BLaER1 (cell line): Measurements from ENCODE around the gene CHST1.

Experiments
- H3K27ac ChIP-seq: shearing (Covaris generic); formaldehyde crosslinking; 2 replicates; pipeline ENCODE4 v1.8.1; 2022
- H3K27me3 ChIP-seq: shearing (Covaris generic); formaldehyde crosslinking; 2 replicates; pipeline ENCODE4 v1.8.1; 2022
- H3K36me3 ChIP-seq: shearing (Covaris generic); formaldehyde crosslinking; 2 replicates; pipeline ENCODE4 v1.8.1; 2022
- H3K4me1 ChIP-seq: shearing (Covaris generic); formaldehyde crosslinking; 2 replicates; pipeline ENCODE4 v1.8.1; 2022
- H3K4me2 ChIP-seq: shearing (Covaris generic); formaldehyde crosslinking; 2 replicates; pipeline ENCODE4 v1.8.1; 2022
- H3K4me3 ChIP-seq: shearing (Covaris generic); formaldehyde crosslinking; 2 replicates; pipeline ENCODE4 v1.8.1; 2022
- H3K9ac ChIP-seq: shearing (Covaris generic); formaldehyde crosslinking; 2 replicates; pipeline ENCODE4 v1.8.1; 2022
- H3K9me3 ChIP-seq: shearing (Covaris generic); formaldehyde crosslinking; 2 replicates; pipeline ENCODE4 v1.8.1; 2022
- H4K20me1 ChIP-seq: shearing (Covaris generic); formaldehyde crosslinking; 2 replicates; pipeline ENCODE4 v1.8.1; 2022
- Cebpa-rat ChIP-seq: shearing (Covaris generic); IDR thresholded peaks from 2 replicates; pipeline ENCODE4 v1.8.1; 2022

Gene CHST1

DNA sequence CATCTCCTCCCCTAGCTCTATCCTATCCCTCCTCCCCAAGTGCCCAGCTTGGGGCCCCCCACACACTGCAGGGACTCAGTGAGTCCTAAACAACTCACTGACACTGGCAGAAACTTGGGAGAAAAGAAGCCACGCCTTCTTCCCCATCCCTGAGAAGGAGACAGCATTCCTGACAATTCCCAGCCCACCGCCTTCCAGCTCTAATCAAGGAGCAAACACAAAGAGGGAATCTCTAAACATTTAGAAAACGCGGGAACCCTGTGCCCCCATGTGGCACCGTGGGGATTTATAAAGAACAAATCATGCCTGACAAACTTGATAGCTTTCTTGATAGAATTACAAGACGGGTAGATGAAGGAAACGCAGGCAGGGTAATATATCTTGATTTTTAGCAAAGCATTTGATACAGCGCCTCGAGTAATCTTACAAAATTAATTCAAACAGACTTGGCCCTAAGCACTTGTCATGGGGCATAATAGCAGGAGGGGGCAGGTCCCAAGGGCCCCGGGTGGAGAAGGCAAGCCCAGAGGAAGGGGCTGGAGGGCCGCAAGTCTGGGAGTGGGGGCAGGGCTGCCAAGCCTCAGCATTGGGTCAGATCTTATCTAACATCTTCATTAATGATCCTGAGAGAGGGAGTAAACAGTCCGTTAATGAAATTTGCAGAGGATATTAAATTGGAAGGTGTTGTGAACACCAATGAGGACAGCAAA, 4.5 kb downstream of the CHST1 start:
- Histone ChIP-seq H3K4me3 (no peak overlapping the region), H3K4me1 (peaks cover 32% of the 10 kb centered on the region), H3K9me3 (no peaks in the 10 kb centered on the region), H3K27ac (no peak overlapping the region), H3K9ac (no peak overlapping the region), H4K20me1 (peaks cover 55% of the 10 kb centered on the region), H3K27me3 (peaks cover 76% of the 10 kb centered on the region), H3K36me3 (no peaks in the 10 kb centered on the region), H3K4me2 (no peak overlapping the region)
- TF ChIP-seq Cebpa-rat: no peak

DNA sequence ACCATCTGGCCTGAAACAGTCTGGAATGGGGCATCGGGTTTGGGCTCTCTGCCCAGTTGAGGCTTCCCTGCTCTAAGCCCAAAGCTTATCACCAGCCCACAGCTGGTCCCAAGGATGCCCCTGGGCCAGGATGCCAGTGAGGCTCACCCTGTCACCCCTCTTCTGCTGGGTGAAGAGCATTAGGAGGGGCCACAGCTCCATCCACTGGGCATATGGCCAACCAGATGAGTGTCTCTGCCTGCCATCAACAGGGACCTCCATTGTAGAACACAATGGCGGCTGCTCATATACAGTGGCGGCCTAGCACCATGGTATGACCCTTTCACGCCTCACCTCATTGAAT, 5.6 kb downstream of the CHST1 start:
- Histone ChIP-seq H3K4me1 (peaks cover 27% of the 10 kb centered on the region), H4K20me1 (peaks cover 53% of the 10 kb centered on the region)

DNA sequence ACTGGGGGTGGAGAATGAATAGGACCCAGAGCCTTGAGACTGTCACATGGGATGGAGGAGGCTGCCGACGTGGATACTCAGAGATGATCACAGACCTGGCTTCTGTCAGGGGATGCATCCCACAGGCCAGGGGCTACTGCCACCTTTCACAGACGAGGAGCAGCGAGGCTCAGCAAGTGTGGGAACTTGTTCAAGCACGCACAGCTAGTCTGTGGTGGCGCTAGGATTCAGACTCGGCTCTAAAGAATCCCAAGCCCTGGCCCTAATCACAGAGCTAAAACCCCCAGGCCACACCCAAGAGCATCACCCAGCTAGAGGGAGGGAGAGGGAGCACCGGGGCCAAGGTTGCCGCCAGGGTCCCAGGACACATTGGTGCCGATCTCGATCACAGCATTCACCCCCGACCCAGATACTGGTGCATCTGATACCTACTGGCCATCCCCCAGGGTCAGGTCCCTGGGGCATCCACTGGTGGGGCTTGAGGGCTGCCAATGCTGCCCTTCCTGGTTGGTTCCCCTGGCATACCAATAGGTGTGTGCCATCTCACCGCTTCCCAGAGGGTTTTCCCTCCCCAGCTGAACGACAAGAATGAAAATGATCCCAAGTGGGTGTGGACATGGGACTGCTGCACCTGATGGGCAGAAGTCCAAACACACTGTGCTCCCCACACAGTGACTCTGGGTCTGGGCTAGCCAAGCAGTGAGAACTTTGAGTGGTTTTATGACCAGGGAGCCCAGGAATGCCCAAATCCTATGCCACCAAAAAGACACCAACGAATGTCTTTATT, 6.2 kb downstream of the CHST1 start:
- TF ChIP-seq Cebpa-rat: no peak
- Histone ChIP-seq H3K4me2 (peak overlapping the region; percentile 46), H3K4me1 (peaks cover 21% of the 10 kb centered on the region), H3K4me3 (no peak overlapping the region), H3K27me3 (peaks cover 59% of the 10 kb centered on the region), H3K27ac (no peak overlapping the region), H3K36me3 (no peaks in the 10 kb centered on the region), H4K20me1 (peaks cover 47% of the 10 kb centered on the region), H3K9ac (no peak overlapping the region), H3K9me3 (no peaks in the 10 kb centered on the region)

More for the DNA sequence above, 5.6 kb downstream of the CHST1 start:
- Histone ChIP-seq H3K36me3 (no peaks in the 10 kb centered on the region), H3K27ac (no peak overlapping the region), H3K4me3 (no peak overlapping the region), H3K27me3 (peaks cover 65% of the 10 kb centered on the region), H3K9me3 (no peaks in the 10 kb centered on the region), H3K4me2 (no peak overlapping the region), H3K9ac (no peak overlapping the region)
- TF ChIP-seq Cebpa-rat: no peak

DNA sequence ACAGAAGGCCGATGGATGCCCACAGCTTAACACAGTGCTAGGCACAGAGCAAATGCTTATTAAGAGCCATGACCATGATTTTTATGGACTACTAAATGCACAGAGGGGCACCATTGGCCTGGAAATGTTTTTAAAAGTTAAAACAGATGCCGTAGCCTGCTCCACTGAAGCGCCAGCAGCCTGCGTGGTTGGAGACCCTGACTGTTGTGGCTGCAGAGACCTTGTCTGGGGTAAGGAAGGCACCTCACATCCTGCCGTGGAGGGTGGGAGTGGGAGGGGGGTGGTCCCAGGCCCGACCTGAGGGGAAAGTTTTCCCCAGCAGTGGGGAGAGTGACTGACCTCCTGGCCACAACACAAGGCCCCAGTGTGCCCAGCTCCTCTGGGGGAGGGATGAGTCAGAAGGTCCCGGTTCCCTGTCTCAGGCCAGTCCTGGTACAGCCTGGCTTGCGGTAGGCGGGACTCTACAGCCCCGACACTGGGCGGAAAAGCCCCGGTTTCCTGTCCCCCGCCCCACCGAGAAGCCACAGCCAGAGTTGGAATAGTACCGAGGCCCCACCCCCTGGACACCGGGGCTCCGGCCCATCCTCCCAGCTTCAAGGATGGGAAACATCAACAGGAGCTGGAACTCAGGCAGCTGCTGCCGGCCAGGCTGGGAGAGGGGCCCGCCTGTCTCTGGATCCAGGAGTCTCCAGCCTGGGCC, 7.0 kb downstream of the CHST1 start:
- no peak overlapping the region for H3K4me3 ChIP-seq
- no peak for TF ChIP-seq Cebpa-rat
- H3K36me3 ChIP-seq: no peaks in the 10 kb centered on the region
- peaks cover 39% of the 10 kb centered on the region; the same call in 1 of the 2 replicates for H4K20me1 ChIP-seq
- H3K4me1 ChIP-seq: peaks cover 14% of the 10 kb centered on the region
- H3K27ac ChIP-seq: no peak overlapping the region
- H3K4me2 ChIP-seq: peak overlapping the region; percentile 46
- no peaks in the 10 kb centered on the region for H3K9me3 ChIP-seq
- H3K27me3 ChIP-seq: peaks cover 52% of the 10 kb centered on the region
- no peak overlapping the region for H3K9ac ChIP-seq

DNA sequence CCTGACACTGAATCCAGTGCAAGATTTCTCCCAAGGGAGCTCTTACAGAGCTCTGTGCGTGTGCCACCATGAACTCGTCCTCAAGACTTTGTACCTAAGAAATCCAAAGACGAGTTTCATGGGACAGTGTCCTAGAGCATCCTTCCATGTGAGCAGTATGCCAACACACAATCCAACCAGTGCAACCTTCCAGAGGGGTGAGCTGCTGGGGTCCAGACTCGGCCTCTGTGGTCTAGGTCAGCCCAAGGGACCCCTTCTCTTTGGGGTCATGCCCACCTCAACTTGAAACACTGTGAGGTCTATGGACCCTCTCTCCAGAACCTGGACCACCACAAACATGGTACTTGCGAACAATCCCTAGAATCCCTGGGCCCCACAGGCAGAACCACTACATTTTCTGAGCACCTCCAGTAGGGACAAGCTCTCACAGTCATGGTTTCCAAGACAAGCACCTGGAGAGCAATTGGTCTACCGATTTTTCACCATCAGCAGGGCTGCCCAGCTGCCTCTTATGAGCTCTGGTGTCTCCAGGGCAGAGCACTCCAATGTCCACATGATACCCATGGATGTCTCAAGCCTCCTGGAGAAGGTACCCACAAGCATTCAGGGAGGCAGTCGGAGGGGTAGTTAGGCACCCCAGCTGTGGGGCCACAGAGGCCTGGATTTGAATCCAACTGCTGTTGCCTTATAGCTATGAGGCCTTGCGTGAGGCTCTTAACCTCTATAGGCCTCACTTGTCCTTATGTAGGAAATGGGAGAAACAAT, 7.7 kb downstream of the CHST1 start:
- Histone ChIP-seq H3K36me3 (no peaks in the 10 kb centered on the region), H3K4me2 (no peak overlapping the region), H3K4me1 (peaks cover 14% of the 10 kb centered on the region), H3K9ac (no peak overlapping the region), H3K9me3 (no peaks in the 10 kb centered on the region), H3K4me3 (no peak overlapping the region), H3K27me3 (peaks cover 44% of the 10 kb centered on the region), H4K20me1 (peaks cover 32% of the 10 kb centered on the region; the same call in 1 of the 2 replicates), H3K27ac (no peak overlapping the region)
- TF ChIP-seq Cebpa-rat: no peak

DNA sequence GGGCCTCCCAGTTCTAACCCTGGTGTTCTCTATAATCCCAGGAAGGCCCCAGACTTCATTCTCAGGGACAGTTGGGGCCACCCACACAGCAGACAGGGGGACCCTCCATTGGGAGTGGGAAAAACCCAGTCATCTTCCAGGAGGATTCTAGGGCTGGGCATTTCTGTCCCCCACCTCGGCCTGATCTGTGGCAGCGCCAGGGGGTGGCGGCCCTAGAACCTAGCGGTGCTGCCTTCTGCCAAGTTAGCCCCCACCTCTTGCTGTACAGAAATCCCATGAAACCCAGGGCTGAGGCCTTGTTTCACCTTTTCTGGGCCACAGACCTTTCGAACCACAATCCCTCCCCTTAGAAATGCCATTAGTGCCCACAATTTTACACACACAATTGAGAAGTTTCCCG, 9.6 kb downstream of the CHST1 start:
- TF ChIP-seq Cebpa-rat: no peak
- peaks cover 13% of the 10 kb centered on the region; the same call in 1 of the 2 replicates for H4K20me1 ChIP-seq
- H3K9me3 ChIP-seq: no peaks in the 10 kb centered on the region
- no peaks in the 10 kb centered on the region for H3K36me3 ChIP-seq
- H3K9ac ChIP-seq: no peak overlapping the region
- peaks cover 11% of the 10 kb centered on the region for H3K4me1 ChIP-seq
- H3K4me2 ChIP-seq: no peak overlapping the region
- no peak overlapping the region for H3K27ac ChIP-seq
- H3K4me3 ChIP-seq: no peak overlapping the region
- peaks cover 25% of the 10 kb centered on the region for H3K27me3 ChIP-seq

DNA sequence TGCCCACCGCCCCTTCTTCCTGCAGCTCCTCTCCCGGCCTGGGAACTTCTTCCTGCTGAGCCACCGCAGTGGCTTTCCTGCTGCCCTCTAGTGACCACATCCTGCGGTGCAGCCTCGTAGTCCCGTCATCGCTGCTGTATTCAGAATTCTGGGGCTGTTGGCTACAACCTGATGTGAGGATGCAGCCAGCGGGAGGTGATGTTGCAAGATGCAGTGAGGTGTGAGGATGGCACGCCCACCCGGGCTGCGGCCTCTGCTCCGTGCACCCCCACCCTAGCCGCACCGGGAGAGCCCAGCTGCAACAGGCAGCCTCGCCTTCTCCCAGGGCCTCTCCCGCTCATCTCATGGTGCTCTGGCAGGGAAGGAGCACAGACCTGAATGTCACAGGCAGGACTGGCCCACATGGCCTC, 10.1 kb downstream of the CHST1 start:
- no peak overlapping the region for H3K27ac ChIP-seq
- H3K9ac ChIP-seq: no peak overlapping the region
- no peaks in the 10 kb centered on the region for H3K9me3 ChIP-seq
- H3K4me3 ChIP-seq: no peak overlapping the region
- H3K27me3 ChIP-seq: peaks cover 21% of the 10 kb centered on the region
- peaks cover 8% of the 10 kb centered on the region; the same call in 1 of the 2 replicates for H4K20me1 ChIP-seq
- no peaks in the 10 kb centered on the region for H3K36me3 ChIP-seq
- H3K4me2 ChIP-seq: no peak overlapping the region
- peaks cover 9% of the 10 kb centered on the region for H3K4me1 ChIP-seq
- TF ChIP-seq Cebpa-rat: no peak

DNA sequence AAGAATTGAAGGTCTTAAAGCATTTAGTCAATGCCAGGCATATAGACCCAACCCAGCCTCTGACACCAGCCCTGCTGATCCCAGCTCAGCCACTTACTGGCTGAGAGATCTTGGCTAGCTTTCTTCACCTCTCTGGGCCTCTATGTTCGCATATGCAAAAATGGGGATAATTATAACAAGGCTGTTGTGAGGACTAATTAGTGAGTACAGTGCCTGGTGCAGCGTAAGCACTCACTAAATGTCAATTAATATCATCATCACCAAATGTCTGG, 10.5 kb downstream of the CHST1 start:
- no peak for TF ChIP-seq Cebpa-rat
- H3K27ac ChIP-seq: no peak overlapping the region
- peaks cover 9% of the 10 kb centered on the region for H3K4me1 ChIP-seq
- peaks cover 17% of the 10 kb centered on the region for H3K27me3 ChIP-seq
- H3K9me3 ChIP-seq: peaks cover 3% of the 10 kb centered on the region
- H4K20me1 ChIP-seq: peaks cover 7% of the 10 kb centered on the region; the same call in 1 of the 2 replicates
- H3K4me3 ChIP-seq: no peak overlapping the region
- H3K4me2 ChIP-seq: no peak overlapping the region
- no peak overlapping the region for H3K9ac ChIP-seq
- H3K36me3 ChIP-seq: no peaks in the 10 kb centered on the region

DNA sequence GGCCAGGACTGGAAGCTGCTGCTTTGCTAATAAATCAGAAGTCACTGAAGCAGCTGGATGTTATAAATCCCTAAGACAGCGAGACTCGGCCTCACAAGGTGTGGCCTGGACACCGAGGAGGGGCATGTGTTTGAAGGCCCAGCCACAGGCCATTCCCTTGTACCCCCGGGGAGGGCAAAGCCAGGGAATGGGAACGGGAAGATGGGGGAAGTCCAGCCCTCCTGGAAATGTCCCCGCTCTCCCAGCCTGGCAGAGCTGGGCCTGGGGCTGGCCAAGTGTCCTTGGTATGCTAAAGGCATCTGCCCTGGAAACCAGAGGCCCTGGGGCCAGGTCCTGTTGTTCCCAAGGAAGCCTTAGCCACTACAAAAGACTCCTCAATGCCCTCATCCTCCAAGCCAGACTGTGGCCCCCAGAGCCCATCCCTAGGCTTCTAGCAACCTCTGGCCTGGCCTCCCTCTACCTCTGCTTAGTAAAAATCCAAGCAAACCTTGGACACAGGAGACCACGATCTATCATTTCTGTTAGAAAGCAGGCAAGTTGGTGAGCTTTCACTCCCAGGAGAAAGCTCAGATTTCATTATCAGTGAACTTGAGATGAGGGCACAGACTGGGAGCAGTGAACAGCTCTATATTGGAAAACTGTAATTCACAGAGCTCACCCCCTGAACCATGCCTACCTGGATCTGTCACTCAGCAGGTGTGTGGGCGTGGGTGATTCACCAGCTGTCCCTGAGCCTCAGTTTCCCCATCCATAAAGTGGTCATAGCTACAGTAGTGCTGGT, 11.0 kb downstream of the CHST1 start:
- no peak overlapping the region for H3K4me2 ChIP-seq
- no peak overlapping the region for H3K4me3 ChIP-seq
- peaks cover 9% of the 10 kb centered on the region for H3K4me1 ChIP-seq
- H3K27me3 ChIP-seq: peaks cover 13% of the 10 kb centered on the region
- no peak overlapping the region for H3K27ac ChIP-seq
- no peak overlapping the region for H3K9ac ChIP-seq
- peaks cover 7% of the 10 kb centered on the region; the same call in 1 of the 2 replicates for H4K20me1 ChIP-seq
- no peak for TF ChIP-seq Cebpa-rat
- no peaks in the 10 kb centered on the region for H3K36me3 ChIP-seq
- H3K9me3 ChIP-seq: peaks cover 5% of the 10 kb centered on the region
